ENCODE results near the gene DROSHA. TPM values are rescaled to one million over a fixed set of nuclear protein-coding genes. Genes with fewer than 3 reads are reported as not detected.

Gene DROSHA
- total and polyA plus RNA-seq, 2 donors (not counting 3 experiments of a cell fraction or from before 2014, with no cell fraction given), result 49.1 to 96.4 TPM

GRCh38 chr5:31477516-31477915 lies 54.4 kb downstream of the DROSHA start:
- BruUV-seq (replicated peaks), result no TSS peak
- no peak overlapping the region for H3K4me2 ChIP-seq (ENCODE audit: insufficient read depth, low read length)
- no peak overlapping the region for H3K9ac ChIP-seq (replicated peaks; ENCODE audit: extremely low read depth, insufficient read depth, low read length)
- H3K4me3 ChIP-seq (replicated peaks in 1 of 3; ENCODE audit: insufficient read depth in 1 of 3, low read depth in 1 of 3, low read length in 3 of 3), result no peak overlapping the region
- no peaks in the 10 kb centered on the region for H3K27me3 ChIP-seq (ENCODE audit: control insufficient read depth in 2 of 2, insufficient read depth in 2 of 2, low read length in 2 of 2)
- TF ChIP-seq POLR2AphosphoS5 (IDR thresholded peaks at IDR 0.05; ENCODE audit: insufficient read depth, low read depth, low read length), result no peak
- no peak for TF ChIP-seq GATA2 (IDR thresholded peaks at IDR 0.05; ENCODE audit: insufficient read depth, insufficient read length, low read depth, low read length)
- TF ChIP-seq EZH2 (IDR thresholded peaks at IDR 0.05; ENCODE audit: borderline replicate concordance, low read depth, low read length, severe bottlenecking), result no peak
- TF ChIP-seq POLR2A (IDR thresholded peaks at IDR 0.05; ENCODE audit: low read depth, low read length), result no peak
- no peak for TF ChIP-seq MAX (IDR thresholded peaks at IDR 0.05; ENCODE audit: insufficient read depth, insufficient read length)
- TF ChIP-seq FOS (IDR thresholded peaks at IDR 0.05; ENCODE audit: borderline replicate concordance, insufficient read depth, low read length), result no peak
- no peak for TF ChIP-seq MYC (IDR thresholded peaks at IDR 0.05; ENCODE audit: low read depth, low read length)
- TF ChIP-seq JUN (IDR thresholded peaks at IDR 0.05; ENCODE audit: borderline replicate concordance, insufficient read depth, insufficient read length, low read depth), result no peak
- TF ChIP-seq CTCF (IDR thresholded peaks at IDR 0.05; ENCODE audit: extremely low read depth in 1 of 2, insufficient read depth in 1 of 2, low read depth in 1 of 2, low read length in 2 of 2), result no peak
- POLR2A ChIA-PET, result no interaction called here
- no peak overlapping the region for H2AFZ ChIP-seq (ENCODE audit: low read depth, low read length)
- intact Hi-C loops (cut with micrococcal nuclease), result no loop called here
- CTCF ChIA-PET, result no interaction called here
- peaks cover 2% of the 10 kb centered on the region for H3K9me1 ChIP-seq (replicated peaks; ENCODE audit: control insufficient read depth, extremely low read depth, insufficient read depth, low read length)
- dilution Hi-C loops (cut with MboI; ENCODE audit: extremely low pct_ligation_motif_present, low sequenced_read_pairs), result no loop called here
- no peaks in the 10 kb centered on the region for H3K9me3 ChIP-seq (replicated peaks; ENCODE audit: control insufficient read depth, insufficient read depth, low read length)
- H4K20me1 ChIP-seq (replicated peaks; ENCODE audit: control insufficient read depth, extremely low read depth, insufficient read depth, low read length), result no peaks in the 10 kb centered on the region
- no peak for DNase-seq (ENCODE audit: low read depth, low spot score)
- peaks cover 0 to 5% of the 10 kb centered on the region in 2 experiments for H3K36me3 ChIP-seq (ENCODE audit: control insufficient read depth in 2 of 2, extremely low read depth in 1 of 2, insufficient read depth in 2 of 2, low read length in 2 of 2)
- no peaks in the 10 kb centered on the region for H3K4me1 ChIP-seq (ENCODE audit: control insufficient read depth, extremely low read depth, insufficient read depth, low read length)
- no peak overlapping the region for H3K27ac ChIP-seq (ENCODE audit: insufficient read depth, low read depth, low read length)
- FAIRE-seq, result no peak
- H3K79me2 ChIP-seq (ENCODE audit: control insufficient read depth, insufficient read depth, low read length), result no peaks in the 10 kb centered on the region

Measured in endothelial cell of umbilical vein (primary cell).